DOHH2 (cell line): ENCODE results near the gene GNB4.

Experiments
- CTCF ChIP-seq: fragments of 200-600 bp; sonication (generic); IDR thresholded peaks from one replicate; pipeline ENCODE4 v1.5.1; 2014; ENCODE audit warnings: antibody characterized with exemption, mild to moderate bottlenecking, low read depth, low read length; ENCODE audit not compliant: poor library complexity, severe bottlenecking
- EZH2phosphoT487 ChIP-seq: fragments of 200-600 bp; sonication (generic); IDR thresholded peaks from 2 replicates; pipeline ENCODE4 v1.6.1; 2017; ENCODE audit warnings: borderline replicate concordance, mild to moderate bottlenecking, antibody characterized with exemption, low read length, moderate library complexity, mixed read lengths

- TF ChIP-seq CTCF = no peak
- no peak for TF ChIP-seq EZH2phosphoT487
Observed at GRCh38 chr3:179363332-179363731, 87.9 kb downstream of the GNB4 start.
